Uterus (tissue), 2 donors: Measurements from ENCODE around the gene ZSWIM1.

Experiments used
- POLR2A ChIP-seq, 2 donors: fragments of 450-650 bp; IDR thresholded peaks; one replicate each; pipeline ENCODE4 v1.6.1; 2016; ENCODE audit warnings: antibody characterized with exemption in 2 of 2, mild to moderate bottlenecking in 1 of 2, moderate library complexity in 1 of 2
- TF ChIP-seq, protein P1 (sequence below), 4 experiments: fragments of 200-600 bp in 2 of 4; fragments of 450-650 bp in 2 of 4; sonication (generic) in 2 of 4; IDR thresholded peaks; one replicate each; pipeline ENCODE4 v1.5.1; 2016 to 2019; ENCODE audit warnings: antibody characterized with exemption in 4 of 4, mild to moderate bottlenecking in 2 of 4, moderate library complexity in 1 of 4

DNA sequence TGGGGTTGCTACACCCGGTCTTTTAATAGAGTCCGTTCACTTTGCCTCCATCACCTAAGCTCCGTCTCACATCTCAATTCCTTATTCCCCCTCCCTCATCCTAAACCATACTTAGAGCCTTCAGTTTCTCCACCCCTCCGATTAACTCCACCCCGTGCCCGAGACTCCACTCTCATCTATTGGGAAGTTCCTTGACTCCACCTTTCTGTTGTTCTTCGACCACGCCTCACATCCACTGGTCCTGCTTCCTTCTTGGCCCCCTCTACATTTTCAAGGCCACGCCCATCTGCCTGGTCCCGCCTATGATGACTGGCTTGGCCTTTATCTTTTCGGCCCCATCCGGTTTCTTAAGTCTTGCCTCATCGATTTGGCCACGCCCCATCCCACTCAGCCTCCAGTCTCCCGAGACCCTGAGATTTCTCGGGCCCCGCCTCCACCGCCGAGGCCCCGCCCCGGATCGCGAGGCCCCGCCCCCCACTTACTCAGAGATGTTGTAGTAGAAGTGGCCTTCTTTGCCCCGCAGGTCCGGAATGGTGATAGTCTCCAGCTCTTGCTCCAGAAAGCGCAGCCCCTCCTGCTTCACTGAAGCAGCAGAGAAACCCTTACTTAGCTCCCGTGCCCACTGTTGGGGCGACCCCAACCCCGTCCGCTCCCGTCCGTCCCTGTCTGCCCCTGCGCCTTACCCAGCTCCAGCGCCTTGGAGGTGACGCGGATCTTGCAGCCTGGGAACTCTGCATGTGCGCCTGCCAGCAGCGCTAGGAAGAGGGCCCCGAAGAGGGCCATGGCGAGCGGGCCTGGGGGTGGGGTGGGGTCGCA is 29.9 kb downstream of the ZSWIM1 start:
- TF ChIP-seq, protein P1, sequence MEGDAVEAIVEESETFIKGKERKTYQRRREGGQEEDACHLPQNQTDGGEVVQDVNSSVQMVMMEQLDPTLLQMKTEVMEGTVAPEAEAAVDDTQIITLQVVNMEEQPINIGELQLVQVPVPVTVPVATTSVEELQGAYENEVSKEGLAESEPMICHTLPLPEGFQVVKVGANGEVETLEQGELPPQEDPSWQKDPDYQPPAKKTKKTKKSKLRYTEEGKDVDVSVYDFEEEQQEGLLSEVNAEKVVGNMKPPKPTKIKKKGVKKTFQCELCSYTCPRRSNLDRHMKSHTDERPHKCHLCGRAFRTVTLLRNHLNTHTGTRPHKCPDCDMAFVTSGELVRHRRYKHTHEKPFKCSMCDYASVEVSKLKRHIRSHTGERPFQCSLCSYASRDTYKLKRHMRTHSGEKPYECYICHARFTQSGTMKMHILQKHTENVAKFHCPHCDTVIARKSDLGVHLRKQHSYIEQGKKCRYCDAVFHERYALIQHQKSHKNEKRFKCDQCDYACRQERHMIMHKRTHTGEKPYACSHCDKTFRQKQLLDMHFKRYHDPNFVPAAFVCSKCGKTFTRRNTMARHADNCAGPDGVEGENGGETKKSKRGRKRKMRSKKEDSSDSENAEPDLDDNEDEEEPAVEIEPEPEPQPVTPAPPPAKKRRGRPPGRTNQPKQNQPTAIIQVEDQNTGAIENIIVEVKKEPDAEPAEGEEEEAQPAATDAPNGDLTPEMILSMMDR (IDR thresholded peaks at IDR 0.05) = peak in 1 of 4 experiments; percentile 16
- TF ChIP-seq POLR2A (IDR thresholded peaks at IDR 0.05) = peak; percentile 83 to 87
